Hypothalamus (tissue), 51 donors: ENCODE results near the gene CFAP157.
A peak's percentile ranks its signal among the peaks of the same experiment; 100 is the strongest.

Source experiments
- DNase-seq, 51 donors: peaks; one replicate each; lab custom pipeline; 2025; lab: John Stamatoyannopoulos, UW

Gene CFAP157

DNA sequence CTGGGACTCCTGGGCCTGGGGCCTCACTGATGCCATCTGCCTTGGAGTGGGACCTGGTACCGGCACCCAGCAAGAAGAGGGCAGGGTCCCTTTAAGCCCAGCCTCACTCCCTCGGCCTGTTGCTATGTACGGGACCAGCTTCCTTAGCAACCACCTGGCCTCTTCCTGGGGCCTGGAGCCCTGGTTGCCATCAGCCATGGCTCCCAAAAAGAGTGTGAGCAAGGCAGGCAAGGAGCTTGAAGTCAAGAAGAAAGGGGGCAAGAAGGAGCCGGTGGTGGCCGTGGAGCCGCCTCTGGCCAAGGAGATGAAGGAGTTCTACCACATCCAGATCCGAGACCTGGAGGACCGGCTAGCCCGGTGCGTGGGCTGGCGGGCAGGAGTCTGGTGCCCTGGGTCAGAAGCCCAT is at the start of gene CFAP157:
TSS of gene CFAP157 (plus strand) at position 153 of the 406 bp plus-strand sequence. CDS start at position 197, 44 bp downstream.
- DNase-seq: peak in 5 of 51 donors; percentile 10 to 32 (median 16)

DNA sequence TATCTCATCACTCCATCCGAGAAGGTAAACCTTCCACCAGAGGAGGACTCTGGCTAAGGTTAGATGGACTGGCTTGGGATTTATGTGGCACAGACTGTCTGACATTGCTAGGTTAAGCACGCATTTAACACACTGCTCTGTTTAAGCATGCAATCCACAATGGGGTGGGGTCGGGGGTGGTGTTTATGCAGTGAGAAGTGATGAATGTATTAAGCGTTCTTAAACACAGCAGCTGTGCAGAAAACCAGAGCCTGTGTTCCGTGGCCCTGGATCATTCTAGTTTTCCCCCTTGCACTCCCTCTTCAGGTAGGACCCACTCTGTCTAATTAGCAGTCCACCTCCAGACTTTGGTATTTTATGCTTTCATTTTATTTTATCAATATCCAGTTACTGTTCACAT is 48.4 kb upstream of the CFAP157 start:
- no peak for DNase-seq

DNA sequence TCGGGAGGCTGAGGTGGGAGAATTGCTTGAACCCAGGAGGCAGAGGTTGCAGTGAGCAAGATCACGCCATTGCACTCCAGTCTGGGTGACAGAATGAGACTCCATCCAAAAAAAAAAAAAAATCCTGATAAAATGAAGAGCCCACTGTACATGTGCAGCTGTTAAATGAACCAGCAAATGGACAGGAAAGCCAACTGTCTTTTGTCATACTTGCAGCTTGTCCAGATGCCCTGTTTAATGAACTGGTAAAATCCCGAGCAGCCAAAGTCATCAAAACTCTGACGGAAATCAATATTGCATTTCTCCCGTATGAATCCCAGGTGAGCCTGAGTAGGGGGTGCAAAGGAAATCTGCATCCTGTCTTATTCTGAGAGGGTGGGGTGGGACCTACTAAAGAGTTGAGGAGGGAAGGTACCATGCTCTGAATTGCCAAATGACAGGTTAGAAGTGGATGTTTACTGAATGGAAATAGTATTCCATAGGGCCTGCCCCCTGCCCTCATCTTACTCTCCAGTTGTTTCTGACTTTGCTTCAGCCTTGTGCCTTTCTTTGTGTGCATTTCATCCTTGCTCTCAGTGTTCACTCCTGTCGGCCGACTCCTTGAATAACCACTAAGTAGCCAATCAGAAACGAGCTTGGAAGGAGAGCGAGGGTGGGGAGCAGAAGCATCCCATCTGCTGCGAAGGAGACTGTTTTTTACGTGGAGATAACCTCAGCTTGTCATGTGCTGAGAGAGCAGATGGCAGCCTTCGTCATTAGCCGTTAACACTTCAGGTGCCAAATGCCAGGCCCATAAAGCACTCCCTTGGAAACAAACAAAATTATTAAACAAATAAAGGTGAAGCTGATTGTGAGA is 45.7 kb upstream of the CFAP157 start:
- DNase-seq: peak in 5 of 51 donors; percentile 11 to 55 (median 21)

DNA sequence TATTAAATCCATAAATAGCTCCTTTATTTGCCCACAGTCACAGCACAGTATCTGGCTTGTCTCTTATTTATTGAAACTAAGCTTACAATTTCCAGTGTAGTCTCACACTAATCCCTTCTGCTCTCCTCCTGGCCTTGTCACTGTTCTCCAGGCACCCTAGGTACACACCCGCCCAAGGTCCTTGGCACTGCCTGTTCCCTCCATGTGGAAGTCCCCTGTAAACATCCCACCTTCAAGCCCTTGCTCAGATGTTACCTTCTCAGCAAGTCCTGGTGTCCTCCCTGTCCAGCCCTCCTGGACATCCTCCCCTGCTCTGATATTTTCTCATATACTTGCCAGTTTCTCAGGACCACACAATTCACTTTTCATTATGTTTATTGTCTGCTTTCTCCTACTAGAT is 44.2 kb upstream of the CFAP157 start:
- no peak for DNase-seq

GRCh38 chr9:127664324-127664677 is 42.5 kb upstream of the CFAP157 start:
- no peak for DNase-seq

DNA sequence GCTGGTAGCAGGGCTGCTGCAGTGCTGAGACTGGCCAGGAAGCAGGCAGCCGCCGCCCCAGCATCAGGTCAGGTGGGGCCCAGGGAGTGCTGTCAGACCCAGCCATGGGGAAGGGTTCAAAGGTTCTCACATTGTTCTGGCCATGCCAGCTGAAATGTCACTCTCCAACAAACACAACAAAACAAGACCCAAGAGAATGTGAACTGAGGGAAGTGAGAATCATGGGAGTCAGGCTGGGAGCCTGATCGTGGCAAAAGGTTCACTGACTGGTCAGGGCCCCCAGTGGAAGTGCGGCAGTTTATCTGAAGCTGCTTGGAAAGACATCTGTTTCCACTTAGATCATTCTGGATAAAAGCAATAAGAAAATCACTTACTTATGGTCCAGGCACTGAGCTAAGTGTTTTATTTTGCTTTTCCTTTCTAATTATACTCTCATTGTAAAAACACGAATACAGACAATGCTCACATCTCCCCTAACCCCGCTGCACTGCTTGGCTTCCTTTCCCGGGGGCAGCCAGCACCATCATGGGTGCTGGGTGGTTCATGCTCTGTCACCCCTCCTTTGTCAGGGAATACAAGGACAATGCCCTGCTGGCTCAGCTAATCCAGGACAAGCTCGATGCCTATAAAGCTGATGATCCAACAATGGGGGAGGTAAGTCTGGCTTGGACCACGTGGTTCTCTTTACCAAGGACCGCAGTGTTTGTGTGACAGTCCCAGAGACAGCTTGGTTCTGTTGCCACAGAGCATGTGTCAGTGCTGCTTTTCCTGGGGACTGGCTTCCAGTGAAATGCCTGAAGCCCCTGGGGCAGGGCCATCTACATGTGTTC is 41.9 kb upstream of the CFAP157 start:
- DNase-seq: peak in 3 of 51 donors; percentile 7 to 23 (median 20)

GRCh38 chr9:127667127-127667844 is 39.5 kb upstream of the CFAP157 start:
- no peak for DNase-seq

DNA sequence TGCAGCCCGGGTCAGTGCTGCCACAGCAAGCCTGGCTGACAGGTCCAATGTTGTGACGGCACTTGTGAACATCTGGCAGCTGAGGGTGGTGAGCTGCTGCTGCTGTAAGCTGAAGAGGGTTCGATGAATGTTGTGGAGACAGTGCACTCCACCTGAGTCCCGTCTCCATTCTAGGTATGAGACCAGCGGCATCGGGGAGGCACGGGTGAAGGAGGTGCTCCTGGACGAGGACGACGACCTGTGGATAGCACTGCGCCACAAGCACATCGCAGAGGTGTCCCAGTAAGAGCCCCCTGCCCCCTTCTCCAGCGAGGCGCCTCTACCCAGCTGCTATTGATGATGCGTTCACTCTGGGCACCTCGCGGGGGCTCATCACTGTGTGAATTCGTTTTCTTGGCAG is 38.9 kb upstream of the CFAP157 start:
- DNase-seq: peak in 1 of 51 donors; percentile 34

GRCh38 chr9:127673234-127673633 is 33.6 kb upstream of the CFAP157 start:
- DNase-seq: no peak

DNA sequence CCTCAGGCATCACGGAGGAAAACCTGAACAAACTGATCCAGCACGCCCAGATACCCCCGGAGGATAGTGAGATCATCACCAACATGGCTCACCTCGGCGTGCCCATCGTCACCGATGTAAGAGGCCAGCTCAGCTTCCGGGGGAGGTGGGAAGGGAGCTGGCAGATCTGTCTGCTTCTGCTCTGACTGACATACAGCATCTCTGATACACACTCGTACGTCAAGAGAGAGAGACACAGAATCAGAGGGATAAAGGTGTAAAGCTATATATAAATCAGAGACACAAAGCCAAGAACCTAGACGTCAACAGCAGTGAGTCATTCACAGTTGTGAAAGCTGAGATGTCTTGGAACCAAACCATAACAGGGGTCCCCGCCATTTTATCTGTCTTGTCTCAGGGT is 30.1 kb upstream of the CFAP157 start:
- peak in 1 of 51 donors; percentile 76 for DNase-seq

GRCh38 chr9:127679506-127679905 is 27.3 kb upstream of the CFAP157 start:
- peak in 1 of 51 donors; percentile 47 for DNase-seq

GRCh38 chr9:127680226-127680625 is 26.6 kb upstream of the CFAP157 start:
- peak in 2 of 51 donors; percentile 21 to 61 for DNase-seq

- DNase-seq: peak in 3 of 51 donors; percentile 13 to 68 (median 47)
Measured at GRCh38 chr9:127680846-127681245, 25.9 kb upstream of the CFAP157 start.

- DNase-seq: no peak
Measured at GRCh38 chr9:127682351-127683136, 24.2 kb upstream of the CFAP157 start.

- DNase-seq: no peak
Measured at GRCh38 chr9:127683723-127684122, 23.1 kb upstream of the CFAP157 start.

- no peak for DNase-seq
Measured at GRCh38 chr9:127684576-127684975, 22.2 kb upstream of the CFAP157 start.

- peak in 1 of 51 donors; percentile 51 for DNase-seq
Measured at GRCh38 chr9:127686461-127687393, 20.1 kb upstream of the CFAP157 start.

GRCh38 chr9:127689329-127690000 is 17.3 kb upstream of the CFAP157 start:
- DNase-seq: no peak
